Activated CD4-positive, alpha-beta T cell treated with anti-CD3 and anti-CD28 coated beads for 24 hours (primary cell): ENCODE data around the gene ZNF582.

Experiments used
- DNase-seq, 2 donors: peaks; one replicate each; pipeline ENCODE4 v3.0.0-alpha.2; 2020; ENCODE audit warnings: low read depth in 2 of 2

The ZNF582 gene

GRCh38 chr19:56393119-56394012, at the start of gene ZNF582:
Gene ZNF582 (minus strand): TSS chr19:56393534. CDS start chr19:56391752, 1,782 bp downstream.
- DNase-seq, result peak; percentile 80 to 84

GRCh38 chr19:56441206-56441792, 48.0 kb upstream of the ZNF582 start:
- DNase-seq, result no peak

DNA sequence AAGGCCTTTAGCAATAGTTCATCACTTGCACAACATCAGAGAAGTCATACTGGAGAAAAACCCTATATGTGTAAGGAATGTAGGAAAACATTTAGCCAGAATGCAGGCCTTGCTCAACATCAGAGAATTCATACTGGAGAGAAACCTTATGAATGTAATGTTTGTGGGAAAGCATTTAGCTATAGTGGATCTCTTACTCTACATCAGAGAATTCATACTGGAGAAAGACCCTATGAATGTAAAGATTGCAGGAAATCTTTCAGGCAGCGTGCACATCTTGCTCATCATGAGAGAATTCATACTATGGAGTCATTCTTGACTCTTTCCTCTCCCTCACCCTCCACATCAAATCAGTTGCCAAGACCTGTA, 30.6 kb upstream of the ZNF582 start:
- DNase-seq, result no peak

DNA sequence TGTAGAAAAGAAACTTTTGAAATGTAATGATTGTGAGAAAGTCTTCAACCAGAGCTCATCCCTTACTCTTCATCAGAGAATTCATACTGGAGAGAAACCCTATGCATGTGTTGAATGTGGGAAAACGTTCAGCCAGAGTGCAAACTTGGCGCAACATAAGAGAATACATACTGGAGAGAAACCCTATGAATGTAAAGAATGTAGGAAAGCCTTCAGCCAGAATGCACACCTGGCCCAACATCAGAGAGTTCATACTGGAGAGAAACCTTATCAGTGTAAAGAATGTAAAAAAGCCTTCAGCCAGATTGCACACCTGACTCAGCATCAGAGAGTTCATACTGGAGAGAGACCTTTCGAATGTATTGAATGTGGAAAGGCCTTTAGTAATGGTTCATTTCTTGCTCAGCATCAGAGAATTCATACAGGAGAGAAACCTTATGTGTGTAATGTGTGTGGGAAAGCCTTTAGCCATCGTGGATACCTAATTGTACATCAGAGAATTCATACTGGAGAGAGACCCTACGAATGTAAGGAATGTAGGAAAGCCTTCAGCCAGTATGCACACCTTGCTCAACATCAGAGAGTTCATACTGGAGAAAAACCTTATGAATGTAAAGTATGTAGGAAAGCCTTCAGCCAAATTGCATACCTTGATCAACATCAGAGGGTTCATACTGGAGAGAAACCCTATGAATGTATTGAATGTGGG, 30.1 kb upstream of the ZNF582 start:
- DNase-seq, result no peak

- DNase-seq, result no peak
Observed at GRCh38 chr19:56405062-56405461, 11.7 kb upstream of the ZNF582 start.

DNA sequence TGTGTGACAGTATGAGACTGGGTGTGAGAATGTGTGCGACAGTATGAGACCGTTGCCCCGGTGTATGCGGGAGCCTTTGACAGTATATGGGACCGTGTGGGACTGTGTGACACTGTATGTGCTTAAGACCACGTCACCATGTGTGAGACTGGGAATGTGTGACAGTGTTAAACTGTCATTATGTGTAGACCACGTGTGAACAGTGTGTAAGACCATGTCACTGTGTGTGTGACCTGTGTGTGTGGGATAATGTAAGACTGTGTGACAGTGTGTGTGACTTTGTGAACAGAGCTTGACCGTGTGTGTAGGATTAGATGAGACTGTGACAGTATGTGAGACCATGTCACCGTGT, 11.3 kb upstream of the ZNF582 start:
- no peak for DNase-seq

- DNase-seq, result peak; percentile 77 to 80
Observed at GRCh38 chr19:56403764-56404704, 10.7 kb upstream of the ZNF582 start, which contains the start of gene ZNF583. Gene ZNF583 (plus strand): TSS chr19:56404332. CDS start chr19:56407115, 2,783 bp downstream.

- DNase-seq, result no peak
Observed at GRCh38 chr19:56403261-56403660, 9.9 kb upstream of the ZNF582 start.

- DNase-seq, result no peak
Observed at GRCh38 chr19:56400485-56400884, 7.2 kb upstream of the ZNF582 start.

- no peak for DNase-seq
Observed at GRCh38 chr19:56398809-56399208, 5.5 kb upstream of the ZNF582 start.

- no peak for DNase-seq
Observed at GRCh38 chr19:56383826-56384605, 9.3 kb downstream of the ZNF582 start.

- DNase-seq, result no peak
Observed at GRCh38 chr19:56377105-56377924, 16.0 kb downstream of the ZNF582 start.

GRCh38 chr19:56372281-56372680, 21.1 kb downstream of the ZNF582 start:
- DNase-seq, result no peak

DNA sequence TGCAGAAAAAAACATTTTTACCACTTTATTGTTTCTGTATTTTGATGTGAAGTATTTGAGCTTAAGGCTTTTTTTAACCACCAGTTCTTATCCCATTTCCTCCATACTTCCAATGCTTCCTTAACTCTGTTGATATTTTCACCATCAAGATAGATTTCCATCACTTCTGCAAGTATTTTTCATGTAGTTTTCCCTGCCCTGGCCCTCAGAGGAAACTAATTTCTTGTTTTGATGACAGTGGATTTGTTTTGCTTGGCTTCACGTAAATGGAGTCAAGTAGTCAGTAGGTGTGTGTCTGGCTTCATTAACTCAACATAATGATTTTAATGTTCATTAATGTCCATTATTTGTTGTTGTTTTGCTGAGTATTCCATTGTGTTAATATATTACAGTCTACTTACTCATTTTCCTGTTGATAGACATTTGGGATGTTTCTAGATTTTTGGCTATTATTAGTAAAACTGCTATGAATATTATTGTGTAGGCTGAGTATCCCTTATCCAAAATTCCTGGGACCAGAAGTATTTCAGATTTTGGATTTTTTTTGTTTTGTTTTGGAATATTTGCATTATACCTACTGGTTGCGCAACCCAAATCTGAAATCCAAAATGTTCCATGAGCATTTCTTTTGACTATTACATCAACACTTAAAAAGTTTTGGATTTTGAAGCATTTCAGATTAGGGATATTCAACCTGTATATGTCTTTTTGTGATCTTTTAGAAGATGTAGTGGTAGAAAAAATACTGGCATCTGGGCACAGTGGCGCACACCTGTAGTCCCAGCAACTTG, 23.3 kb downstream of the ZNF582 start:
- no peak for DNase-seq

- peak; percentile 53 to 61 for DNase-seq
Observed at GRCh38 chr19:56367829-56368711, 25.3 kb downstream of the ZNF582 start.

GRCh38 chr19:56360841-56361240, 32.5 kb downstream of the ZNF582 start:
- no peak for DNase-seq

DNA sequence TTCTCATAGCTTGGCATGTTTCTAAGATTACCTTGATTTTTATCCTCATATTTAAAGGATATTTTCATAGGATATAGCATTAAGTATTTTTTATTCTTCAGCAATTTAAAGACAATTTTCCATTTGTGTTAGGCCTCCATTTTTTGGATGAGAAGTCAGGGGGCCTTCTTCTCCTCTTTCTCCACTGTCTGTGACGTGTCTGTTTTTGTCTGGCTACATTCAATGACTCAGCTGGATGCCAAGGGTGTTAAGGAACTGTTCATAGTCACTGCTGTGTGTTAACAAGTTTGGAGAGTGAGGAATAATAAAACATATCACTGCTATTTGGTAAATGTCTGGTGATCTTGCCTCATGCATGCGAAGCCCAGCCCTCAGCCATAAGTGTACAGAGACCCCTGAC, 36.4 kb downstream of the ZNF582 start:
- no peak for DNase-seq

DNA sequence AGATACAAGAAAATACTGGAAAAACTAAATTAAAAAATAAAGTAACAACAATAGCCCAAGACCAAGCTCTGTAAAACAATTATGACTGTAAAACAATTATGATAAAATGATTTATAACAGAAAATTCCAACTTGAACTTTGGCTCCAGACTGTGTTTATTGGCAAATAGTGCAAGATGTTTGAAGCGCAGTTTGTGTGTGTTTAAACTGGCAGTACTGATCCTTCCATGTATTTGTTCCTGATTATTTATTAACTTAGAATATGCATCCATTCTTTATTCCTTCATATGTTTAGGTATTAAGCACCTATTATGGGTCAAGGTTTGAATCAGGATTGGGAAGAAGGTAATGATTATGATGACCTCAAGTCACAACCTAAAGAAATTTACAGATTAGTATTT, 37.8 kb downstream of the ZNF582 start:
- DNase-seq, result no peak
